Activated CD8-positive, alpha-beta memory T cell treated with anti-CD3 and anti-CD28 coated beads for 36 hours (primary cell): Measurements from ENCODE around the gene CYB561A3. TPM values are rescaled to one million over a fixed set of nuclear protein-coding genes. Genes with fewer than 3 reads are reported as not detected.

Source experiments
- CTCF ChIA-PET: fragments of 350-600 bp; sonication (Branson Sonifier 250); formaldehyde crosslinking; loops from one replicate; lab custom pipeline; 2021; ENCODE audit warnings: antibody characterized with exemption; lab: Charles Lee
- POLR2A ChIA-PET: fragments of 350-600 bp; sonication (Branson Sonifier 250); formaldehyde crosslinking; loops from one replicate; lab custom pipeline; 2021; ENCODE audit warnings: antibody characterized with exemption; lab: Charles Lee
- total RNA-seq, 2 experiments: library from RNA; stranded (reverse); gene quantifications; one replicate each; pipeline ENCODE4 v1.2.3, GENCODE V29; 2021

Gene CYB561A3
- total RNA-seq, 2 experiments from 2014 or later, result 44.8 to 55.4 TPM

DNA sequence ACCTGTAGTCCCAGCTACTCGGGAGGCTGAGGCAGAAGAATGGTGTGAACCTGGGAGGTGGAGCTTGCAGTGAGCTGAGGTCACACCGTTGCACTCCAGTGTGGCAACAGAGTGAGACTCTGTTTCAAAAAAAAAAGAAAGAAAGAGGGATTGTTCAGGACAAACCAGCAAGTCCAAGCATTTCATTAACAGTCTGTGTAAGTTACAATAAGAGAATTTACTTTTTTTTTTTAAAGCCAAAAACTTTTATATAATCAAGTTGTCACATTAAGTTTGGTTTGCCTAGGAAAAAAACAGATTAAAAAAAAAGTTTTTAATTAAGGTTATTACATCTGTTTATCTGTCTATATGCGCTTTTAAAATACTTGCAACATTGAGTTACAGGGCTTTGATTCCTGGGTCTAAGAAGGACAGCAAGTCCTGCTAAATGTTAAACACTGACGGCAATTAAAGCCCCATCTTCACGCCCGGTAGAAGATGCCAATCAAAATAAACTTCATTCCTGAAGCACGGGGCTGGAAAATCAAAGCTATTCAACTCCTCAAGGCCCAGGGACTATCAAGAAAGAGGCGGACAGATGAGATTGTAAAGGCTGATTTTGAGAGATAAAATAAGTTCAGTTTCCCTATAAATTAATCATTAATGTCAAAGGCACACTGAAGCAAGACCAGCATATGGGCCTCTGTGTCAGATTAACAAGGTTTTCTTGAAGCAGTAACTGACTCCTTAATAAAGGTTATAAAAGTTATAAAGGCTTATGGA, 11.2 kb upstream of the CYB561A3 start:
- POLR2A ChIA-PET, result interaction anchor here (0.6 kb wide), 2 partner anchors 13 to 41 kb away, joined by 4 to 5 read pairs; no protein-coding TSS in a partner anchor
- CTCF ChIA-PET, result no interaction called here

DNA sequence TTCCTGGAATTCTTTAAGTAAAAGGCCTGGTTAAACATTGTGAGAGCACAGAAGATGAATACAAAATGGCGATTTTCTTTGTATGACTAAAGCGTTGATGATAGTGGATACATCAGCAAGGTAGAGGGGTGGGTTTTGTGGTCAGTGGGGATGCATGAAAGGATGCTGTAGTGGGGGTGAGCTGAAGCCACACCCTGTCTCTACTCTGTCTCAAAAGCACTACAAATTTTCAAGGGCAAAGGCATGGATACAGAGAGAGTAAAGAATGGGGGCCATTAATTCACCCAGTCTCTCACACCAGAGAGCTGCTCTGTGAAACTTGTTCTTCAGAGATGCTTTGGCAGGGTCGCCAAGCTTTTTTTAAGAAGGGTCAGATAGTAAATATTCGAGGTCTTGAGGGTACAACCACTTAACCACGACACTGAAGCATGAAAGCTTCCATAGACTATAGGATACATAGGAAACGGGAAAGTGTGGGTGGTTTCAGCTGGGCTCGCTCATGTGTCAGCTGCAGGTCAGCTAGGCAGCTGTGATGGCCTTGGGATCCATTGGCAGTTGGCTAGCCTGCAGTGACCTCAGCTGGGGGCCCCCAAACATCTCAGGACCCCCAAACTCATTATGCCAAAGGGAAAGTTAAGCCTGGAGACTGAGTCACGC, 8.8 kb upstream of the CYB561A3 start:
- CTCF ChIA-PET, result interaction anchor here (0.6 to 2.8 kb wide), 2 partner anchors 15 kb away, joined by 3 to 15 read pairs; no protein-coding TSS in a partner anchor

DNA sequence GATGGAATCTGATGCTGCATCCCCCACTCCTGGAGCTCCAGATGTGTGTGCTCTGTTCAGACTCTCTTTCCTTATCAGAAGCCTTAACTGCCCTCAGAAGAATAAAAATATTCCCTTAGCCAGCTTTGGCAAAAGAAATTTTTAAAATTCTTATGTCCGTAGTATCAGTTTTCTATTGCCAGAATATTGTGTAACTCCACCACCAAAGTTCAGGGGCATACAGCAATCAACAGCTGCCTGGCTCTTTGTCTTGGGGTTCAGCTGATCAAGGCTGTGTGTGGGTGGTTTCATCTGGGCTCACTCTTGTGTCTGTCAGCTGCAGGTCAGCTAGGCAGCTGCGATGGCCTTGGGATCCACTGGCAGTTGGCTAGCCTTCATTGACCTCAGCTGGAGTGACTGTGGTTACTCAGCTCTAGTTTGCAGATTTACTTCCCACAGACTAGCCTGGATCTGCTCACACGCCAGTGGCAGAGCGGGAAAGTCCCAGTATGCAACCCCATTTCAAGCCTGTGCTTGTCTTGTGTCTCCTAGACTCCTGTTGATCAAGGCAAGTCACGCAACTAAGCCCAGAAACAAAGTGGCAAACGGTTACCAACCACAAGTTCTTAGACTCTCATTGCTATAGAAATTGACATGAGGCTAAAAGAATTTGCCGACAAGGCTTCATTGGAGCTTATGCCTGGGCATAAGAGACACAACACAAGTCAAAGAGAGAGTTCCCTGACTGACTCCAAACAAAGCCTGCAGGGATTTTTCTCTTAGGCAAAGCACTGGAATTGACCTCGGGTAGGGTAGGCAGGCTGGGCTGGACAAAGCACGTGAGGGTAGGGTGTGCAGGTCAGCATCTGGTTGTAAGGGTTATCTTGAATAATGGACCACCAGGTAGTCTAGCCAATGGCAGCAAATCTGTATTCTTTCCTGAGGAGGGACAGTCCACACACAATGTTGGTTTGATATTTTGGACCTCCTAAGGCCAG, 8.0 kb upstream of the CYB561A3 start:
- POLR2A ChIA-PET, result no interaction called here

More for the DNA sequence above, 8.8 kb upstream of the CYB561A3 start:
- POLR2A ChIA-PET, result no interaction called here

DNA sequence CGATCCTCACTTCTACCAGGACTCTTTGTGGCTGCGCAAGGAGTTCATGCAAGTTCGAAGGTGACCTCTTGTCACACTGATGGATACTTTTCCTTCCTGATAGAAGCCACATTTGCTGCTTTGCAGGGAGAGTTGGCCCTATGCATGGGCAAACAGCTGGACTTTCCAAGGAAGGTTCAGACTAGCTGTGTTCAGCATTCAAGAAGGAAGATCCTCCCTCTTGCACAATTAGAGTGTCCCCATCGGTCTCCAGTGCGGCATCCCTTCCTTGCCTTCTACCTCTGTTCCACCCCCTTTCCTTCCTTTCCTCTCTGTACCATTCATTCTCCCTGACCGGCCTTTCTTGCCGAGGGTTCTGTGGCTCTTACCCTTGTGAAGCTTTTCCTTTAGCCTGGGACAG, 7.0 kb upstream of the CYB561A3 start:
- CTCF ChIA-PET, result interaction anchor here (0.9 to 2.8 kb wide), 3 partner anchors 17 to 61 kb away, joined by 3 to 15 read pairs (median 4); partner anchors contain the start of genes CPSF7 and SDHAF2
- POLR2A ChIA-PET, result no interaction called here

More for the DNA sequence above, 8.0 kb upstream of the CYB561A3 start:
- CTCF ChIA-PET, result interaction anchor here (0.9 to 2.8 kb wide), 3 partner anchors 16 to 60 kb away, joined by 3 to 15 read pairs (median 4); partner anchors contain the start of genes CPSF7 and SDHAF2

DNA sequence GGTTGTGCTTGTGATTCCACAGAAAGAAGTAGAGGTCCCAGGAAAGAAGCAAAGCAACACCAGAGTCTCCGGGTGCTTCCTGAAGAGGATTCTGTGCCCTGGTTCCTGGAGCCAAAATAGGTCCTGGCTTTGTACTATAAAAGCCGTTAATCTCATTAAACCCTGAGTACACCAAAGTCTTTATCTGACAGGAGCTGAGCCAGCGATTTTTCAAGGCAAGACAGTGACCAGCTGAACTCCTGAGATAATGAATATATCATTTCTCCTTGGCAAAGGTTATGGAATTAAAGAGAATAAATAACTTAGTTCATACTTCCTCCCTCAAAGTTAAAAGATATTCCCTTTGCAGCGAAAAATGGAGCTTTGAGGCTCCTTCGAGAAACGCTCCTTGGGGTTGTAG, 5.7 kb upstream of the CYB561A3 start:
- POLR2A ChIA-PET, result interaction anchor here (0.5 kb wide), 1 partner anchor 1229 kb away, joined by 3 read pairs; no protein-coding TSS in a partner anchor
- CTCF ChIA-PET, result interaction anchor here (0.9 to 2.8 kb wide), 3 partner anchors 18 to 30 kb away, joined by 3 to 15 read pairs (median 6); no protein-coding TSS in a partner anchor

DNA sequence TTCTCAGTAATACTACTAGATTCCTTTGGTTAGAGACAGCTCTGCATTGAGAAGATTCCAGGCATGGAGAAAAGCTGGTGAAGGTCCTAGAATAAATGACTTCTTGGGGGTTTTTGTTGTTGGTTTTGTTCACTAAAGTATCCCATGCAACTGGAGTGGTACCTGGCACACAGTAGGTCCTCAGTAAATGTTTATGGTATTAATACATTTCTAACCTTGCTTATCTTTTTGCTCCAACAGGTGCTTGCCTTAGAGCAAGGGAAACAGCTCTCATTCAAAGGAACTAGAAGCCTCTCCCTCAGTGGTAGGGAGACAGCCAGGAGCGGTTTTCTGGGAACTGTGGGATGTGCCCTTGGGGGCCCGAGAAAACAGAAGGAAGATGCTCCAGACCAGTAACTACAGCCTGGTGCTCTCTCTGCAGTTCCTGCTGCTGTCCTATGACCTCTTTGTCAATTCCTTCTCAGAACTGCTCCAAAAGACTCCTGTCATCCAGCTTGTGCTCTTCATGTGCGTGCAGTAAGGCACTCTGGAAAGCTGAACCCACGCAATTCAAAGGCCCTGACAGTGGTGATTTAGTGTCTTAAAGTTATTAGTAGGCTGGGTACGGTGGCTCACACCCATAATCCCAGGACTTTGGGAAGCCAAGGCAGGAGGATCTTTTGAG, 2.5 kb upstream of the CYB561A3 start:
- ChIA-PET POLR2A (no interaction called here), CTCF (interaction anchor here (0.9 to 1.6 kb wide), 3 partner anchors 21 to 71 kb away, joined by 3 to 7 read pairs (median 6); partner anchors contain the start of genes CPSF7 and SDHAF2)

DNA sequence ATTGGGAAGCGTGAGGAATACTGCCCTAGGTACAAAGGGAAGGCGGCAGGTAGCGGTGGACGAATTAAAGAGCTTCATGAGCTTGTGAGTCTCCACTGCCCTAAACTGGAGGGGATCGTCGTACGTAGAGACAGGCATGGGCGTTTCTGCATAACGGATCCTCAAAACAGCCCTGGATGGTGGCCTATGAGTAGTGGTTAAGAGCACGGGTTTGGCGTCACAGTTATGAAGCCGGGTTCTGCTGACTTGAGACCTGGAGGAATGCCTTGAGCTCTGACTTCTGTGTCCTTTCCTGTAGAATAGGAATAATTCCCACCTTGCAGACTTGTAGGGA, 827 bp upstream of the CYB561A3 start:
- POLR2A ChIA-PET, result interaction anchor here (0.6 to 3.4 kb wide), 5 partner anchors 12 to 1892 kb away, joined by 4 to 21 read pairs (median 7); partner anchors contain the start of gene TMEM216
- CTCF ChIA-PET, result interaction anchor here (0.7 to 4.1 kb wide), 8 partner anchors 10 to 72 kb away, joined by 3 to 29 read pairs (median 4); partner anchors contain the start of genes DDB1, TKFC and TMEM216

DNA sequence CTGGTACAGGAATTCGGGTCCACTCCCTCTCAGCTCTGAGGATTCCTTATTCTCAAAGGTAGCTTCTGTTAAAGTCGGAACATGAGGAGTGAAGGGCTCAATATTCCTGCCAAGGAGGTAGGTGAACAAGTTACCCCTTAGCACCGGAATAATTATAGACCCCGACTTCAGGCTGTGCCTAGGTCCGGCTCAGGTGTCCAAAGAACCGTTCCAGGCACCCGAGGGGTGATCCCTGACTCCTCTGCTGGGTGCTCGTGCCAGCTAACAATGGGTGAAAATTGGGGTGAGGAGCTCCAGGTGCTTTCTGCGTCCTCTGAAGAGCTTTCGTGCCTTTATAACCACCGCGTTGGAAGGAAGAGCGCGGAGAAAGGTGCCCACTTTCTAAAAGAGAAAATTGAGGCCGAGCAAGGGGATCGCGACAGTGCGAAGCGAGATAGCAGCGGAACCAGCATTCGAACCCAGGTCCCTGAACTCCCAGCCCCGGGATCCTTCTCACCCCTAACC, 393 bp downstream of the CYB561A3 start:
- ChIA-PET CTCF (interaction anchor here (0.7 to 4.1 kb wide), 7 partner anchors 24 to 107 kb away, joined by 3 to 29 read pairs (median 4); partner anchors contain the start of genes DDB1, TKFC and TMEM216), POLR2A (interaction anchor here (0.8 to 3.4 kb wide), 8 partner anchors 23 to 68 kb away, joined by 3 to 21 read pairs (median 6); partner anchors contain the start of genes CPSF7, SDHAF2 and TMEM216)

DNA sequence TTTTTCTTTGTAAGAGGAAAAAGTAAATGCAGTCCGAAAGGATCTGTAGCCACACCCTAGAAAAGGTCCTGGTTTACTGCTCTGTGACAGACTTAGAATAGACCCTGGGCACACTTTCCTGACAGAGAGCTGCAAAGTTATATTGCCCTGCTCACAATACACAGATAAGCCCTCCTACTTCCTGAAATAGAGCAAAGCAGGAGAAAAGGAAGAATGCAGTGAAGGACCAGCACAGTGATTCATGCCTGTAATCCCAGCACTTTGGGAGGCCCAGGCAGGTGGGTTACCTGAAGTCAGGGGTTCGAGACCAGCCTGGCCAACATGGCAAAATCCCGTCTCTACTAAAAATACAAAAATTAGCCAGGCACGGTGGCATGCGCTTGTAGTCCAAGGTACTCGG, 2.2 kb downstream of the CYB561A3 start:
- POLR2A ChIA-PET, result interaction anchor here (0.6 to 1.7 kb wide), 3 partner anchors 25 to 1146 kb away, joined by 3 to 6 read pairs (median 6); no protein-coding TSS in a partner anchor
- CTCF ChIA-PET, result interaction anchor here (4.1 kb wide), 1 partner anchor 25 kb away, joined by 29 read pairs; the partner anchor contains the start of genes DDB1 and TKFC

GRCh38 chr11:61358566-61358965, 3.1 kb downstream of the CYB561A3 start:
- POLR2A ChIA-PET, result interaction anchor here (0.6 to 1.2 kb wide), 2 partner anchors 24 to 100 kb away, joined by 3 to 4 read pairs; no protein-coding TSS in a partner anchor
- CTCF ChIA-PET, result interaction anchor here (2.1 kb wide), 1 partner anchor 22 kb away, joined by 7 read pairs; no protein-coding TSS in a partner anchor

DNA sequence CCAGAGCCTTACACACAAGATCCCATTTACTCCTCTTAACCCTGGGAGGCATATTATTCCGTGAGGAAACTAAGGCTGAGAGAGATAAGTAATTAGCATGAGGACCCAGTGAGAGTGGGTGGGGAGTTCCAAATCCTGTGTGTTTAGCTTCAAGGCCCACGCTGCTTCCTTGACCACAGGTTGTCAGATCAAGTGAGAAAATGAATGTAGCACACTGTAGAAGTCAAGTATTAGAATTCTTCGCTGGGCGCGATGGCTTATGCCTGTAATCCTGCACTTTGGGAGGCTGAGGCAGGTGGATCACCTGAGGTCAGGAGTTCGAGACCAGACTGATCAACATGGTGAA, 3.8 kb downstream of the CYB561A3 start:
- POLR2A ChIA-PET, result no interaction called here
- CTCF ChIA-PET, result interaction anchor here (0.7 to 2.1 kb wide), 2 partner anchors 22 to 527 kb away, joined by 3 to 7 read pairs; no protein-coding TSS in a partner anchor

DNA sequence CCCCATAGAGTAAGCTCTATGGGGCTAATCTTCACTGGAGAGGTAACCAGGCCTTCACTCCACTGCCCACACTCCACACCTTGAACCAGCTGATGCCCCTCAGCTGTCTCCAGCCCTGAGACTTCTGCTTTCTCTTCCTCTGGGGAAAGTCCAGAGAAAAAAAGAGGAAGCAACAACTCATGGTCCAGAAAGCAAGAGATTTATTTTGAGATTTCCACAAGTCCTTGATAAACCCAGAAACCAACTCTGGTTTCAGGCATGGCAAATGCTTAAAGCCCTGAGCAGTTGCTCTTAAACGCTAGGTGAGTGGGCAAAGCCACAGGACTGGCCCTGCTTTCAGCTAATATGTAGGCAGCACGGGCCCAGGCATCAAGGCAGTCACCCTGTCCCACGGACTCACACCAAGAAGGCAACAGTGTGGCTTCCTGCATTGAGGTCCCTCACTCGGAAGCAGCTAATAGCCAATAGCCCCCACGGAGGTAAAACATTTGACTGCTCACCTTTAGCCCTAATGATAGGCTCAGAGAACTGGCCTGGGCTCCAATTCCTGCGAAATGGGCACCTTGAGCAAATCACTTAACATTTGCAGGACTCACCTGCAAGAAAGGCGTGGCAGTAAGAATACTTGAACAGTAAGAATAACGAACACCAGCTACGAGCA, 4.3 kb downstream of the CYB561A3 start:
- ChIA-PET POLR2A (no interaction called here), CTCF (interaction anchor here (0.7 to 2.1 kb wide), 2 partner anchors 21 to 527 kb away, joined by 3 to 7 read pairs; no protein-coding TSS in a partner anchor)

GRCh38 chr11:61356706-61357105, 5.0 kb downstream of the CYB561A3 start:
- POLR2A ChIA-PET, result no interaction called here

DNA sequence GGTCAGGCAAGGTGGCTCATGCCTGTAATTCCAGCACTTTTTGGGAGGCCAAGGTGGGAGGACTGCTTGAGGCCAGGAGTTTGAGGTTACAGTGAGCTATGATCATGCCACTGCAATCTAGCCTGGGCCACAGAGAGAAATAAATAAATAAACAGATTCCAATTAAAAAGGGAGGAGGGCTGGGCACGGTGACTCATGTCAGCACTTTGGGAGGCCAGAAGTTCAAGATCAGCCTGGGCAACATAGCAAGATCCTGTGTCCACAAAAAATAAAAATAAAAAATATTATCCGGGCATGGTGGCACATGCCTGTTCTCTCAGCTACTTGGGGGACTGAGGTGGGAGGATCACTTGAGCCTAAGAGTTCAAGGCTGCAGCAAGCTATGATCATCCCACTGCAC, 7.5 kb downstream of the CYB561A3 start:
- POLR2A ChIA-PET, result no interaction called here
- CTCF ChIA-PET, result interaction anchor here (2.5 kb wide), 1 partner anchor 18 kb away, joined by 8 read pairs; no protein-coding TSS in a partner anchor

More at GRCh38 chr11:61356706-61357105, 5.0 kb downstream of the CYB561A3 start:
- CTCF ChIA-PET, result interaction anchor here (0.6 to 2.1 kb wide), 2 partner anchors 20 to 996 kb away, joined by 4 to 7 read pairs; no protein-coding TSS in a partner anchor

- ChIA-PET POLR2A (no interaction called here), CTCF (interaction anchor here (0.8 to 2.5 kb wide), 2 partner anchors 17 to 33 kb away, joined by 3 to 8 read pairs; no protein-coding TSS in a partner anchor)
These were observed 8.3 kb downstream of the CYB561A3 start for GRCh38 chr11:61353131-61354067.
